Astrocyte of the spinal cord (primary cell): Measurements from ENCODE around the gene PTPRN2.

ENCODE experiments used
- DNase-seq: peaks from one replicate; pipeline ENCODE4 v3.0.0; 2011; ENCODE audit warnings: low read depth, low spot score
- H3K4me3 ChIP-seq: 2 replicates; pipeline ENCODE4 v1.5.1; 2011; ENCODE audit warnings: low read depth, mild to moderate bottlenecking, low read length, moderate library complexity
- in situ Hi-C: cut with HindIII; loops from 2 replicates; pipeline ENCODE4 v1.10.0; 2017; ENCODE audit warnings: low sequenced_read_pairs
- TF ChIP-seq, protein P1 (sequence below): IDR thresholded peaks from 2 replicates; pipeline ENCODE4 v1.5.1; 2012; ENCODE audit warnings: low read depth, mild to moderate bottlenecking, low read length, inconsistent platforms

PTPRN2 gene

DNA sequence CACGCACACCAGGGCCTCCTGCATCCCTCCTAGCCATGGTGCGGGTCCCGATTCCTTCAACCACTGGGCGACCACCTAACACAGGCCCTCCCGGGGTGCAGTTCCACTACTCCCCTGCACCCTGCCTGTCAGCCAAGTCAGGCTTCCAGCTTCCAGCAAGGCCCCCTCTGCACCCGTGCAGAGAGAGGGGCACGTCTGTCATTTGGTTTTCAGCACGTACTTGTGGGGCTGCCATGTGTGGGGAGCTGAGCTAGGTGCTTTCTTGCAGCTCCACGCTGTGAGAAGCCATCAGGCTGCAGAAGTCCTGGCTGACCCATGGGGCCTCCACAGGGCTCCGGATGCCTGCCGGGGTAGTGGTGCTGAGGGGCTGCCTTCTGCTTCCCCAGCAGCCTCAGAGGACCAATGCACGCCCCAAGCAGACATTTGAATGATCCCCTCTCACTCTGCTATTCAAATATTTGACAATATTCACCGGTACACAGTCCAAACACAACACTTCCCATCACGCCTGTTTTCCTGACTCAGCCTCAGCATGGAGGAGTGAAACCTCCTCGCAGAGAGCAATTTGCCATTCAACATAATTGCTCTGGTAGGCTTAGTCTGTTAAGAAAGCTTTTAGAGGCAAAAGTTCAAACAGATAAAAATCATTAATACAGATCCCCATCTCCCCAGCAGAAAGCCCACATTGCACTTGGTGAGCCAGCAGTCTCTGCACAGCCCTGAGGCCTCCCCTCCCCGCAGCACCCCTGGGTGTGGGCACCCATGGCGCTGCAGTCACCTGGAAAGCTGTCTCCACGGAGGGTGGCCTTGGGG, 449.9 kb downstream of the PTPRN2 start:
- no peak for DNase-seq
- no peak overlapping the region for H3K4me3 ChIP-seq
- TF ChIP-seq, protein P1, sequence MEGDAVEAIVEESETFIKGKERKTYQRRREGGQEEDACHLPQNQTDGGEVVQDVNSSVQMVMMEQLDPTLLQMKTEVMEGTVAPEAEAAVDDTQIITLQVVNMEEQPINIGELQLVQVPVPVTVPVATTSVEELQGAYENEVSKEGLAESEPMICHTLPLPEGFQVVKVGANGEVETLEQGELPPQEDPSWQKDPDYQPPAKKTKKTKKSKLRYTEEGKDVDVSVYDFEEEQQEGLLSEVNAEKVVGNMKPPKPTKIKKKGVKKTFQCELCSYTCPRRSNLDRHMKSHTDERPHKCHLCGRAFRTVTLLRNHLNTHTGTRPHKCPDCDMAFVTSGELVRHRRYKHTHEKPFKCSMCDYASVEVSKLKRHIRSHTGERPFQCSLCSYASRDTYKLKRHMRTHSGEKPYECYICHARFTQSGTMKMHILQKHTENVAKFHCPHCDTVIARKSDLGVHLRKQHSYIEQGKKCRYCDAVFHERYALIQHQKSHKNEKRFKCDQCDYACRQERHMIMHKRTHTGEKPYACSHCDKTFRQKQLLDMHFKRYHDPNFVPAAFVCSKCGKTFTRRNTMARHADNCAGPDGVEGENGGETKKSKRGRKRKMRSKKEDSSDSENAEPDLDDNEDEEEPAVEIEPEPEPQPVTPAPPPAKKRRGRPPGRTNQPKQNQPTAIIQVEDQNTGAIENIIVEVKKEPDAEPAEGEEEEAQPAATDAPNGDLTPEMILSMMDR, result no peak
- in situ Hi-C loops, result no loop called here

DNA sequence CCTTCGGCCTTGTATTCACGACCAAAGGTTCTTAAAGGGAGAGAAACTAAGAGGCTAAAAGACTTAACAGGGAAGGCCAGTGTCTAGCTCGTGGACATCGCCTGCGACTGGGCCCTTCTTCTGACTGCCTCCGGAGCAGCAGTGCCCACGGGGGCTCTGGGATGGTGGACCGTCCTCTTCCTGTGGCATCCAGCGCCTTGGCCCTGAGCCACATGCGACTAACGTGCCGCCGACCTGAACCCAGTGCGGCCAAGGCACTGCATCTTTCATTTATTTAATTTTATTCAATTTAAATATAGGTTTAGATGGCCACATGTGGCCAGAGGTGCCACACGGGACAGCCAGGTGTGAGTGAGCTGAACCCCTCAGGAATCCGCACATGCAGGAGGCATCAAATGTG, 451.7 kb downstream of the PTPRN2 start:
- in situ Hi-C loops, result no loop called here
- TF ChIP-seq, protein P1, result no peak
- H3K4me3 ChIP-seq, result no peak overlapping the region
- no peak for DNase-seq

DNA sequence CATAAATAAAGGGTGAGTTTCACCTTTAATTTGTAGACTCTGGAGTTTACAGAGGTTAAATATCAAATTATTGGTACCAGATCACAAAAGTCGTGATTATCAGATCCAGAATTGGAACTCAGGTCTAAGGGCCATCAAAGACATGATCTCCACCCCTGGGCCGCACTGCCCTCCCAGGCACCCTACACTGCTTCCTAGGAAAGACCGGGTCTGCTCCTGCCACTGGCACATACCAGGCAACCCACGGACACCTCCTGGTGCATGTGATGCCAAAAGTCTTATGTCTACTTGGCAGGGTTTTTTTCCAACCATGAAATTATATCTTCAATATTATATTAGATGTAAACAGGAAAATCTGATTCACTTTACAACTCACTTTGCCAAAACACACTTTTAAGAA, 452.8 kb downstream of the PTPRN2 start:
- no peak for DNase-seq
- in situ Hi-C loops, result no loop called here
- no peak overlapping the region for H3K4me3 ChIP-seq
- TF ChIP-seq, protein P1, result no peak

DNA sequence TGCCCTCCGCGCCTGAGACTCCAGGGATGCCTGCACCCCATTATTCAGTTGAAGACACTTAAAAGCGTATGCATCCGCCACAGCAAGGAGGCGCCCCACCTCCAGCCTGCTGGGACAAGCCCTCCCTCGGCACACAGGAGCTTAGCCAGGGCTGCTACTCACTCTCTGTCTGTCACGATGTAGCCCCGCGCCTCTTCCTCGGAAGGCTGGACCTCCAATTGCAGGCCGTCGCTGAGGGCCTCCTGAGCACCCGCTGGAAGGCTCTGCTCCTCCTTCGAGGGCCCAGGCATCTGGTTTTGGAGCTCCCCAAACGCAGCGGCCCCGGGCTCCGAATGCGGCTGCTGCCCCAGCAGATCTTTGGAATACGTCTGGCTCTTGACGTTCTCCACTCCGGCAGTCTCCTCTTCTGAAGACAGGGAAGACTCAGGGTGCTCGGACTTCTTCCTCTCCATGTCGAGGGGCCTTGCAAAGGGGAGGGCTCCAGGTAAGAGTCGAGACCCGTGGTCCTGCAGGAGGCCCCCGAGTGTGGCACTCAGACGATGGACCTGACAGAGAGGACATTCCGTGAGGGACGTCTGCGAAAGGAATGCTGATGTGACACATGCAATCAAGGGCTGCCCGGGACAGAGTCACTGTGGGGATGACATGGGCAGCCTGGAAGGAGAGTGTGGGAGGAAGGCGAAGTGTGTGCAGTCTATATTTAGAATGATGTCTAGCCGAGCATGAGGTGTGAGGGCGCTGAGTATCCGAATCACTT, 453.9 kb downstream of the PTPRN2 start:
- H3K4me3 ChIP-seq, result no peak overlapping the region
- TF ChIP-seq, protein P1, result no peak
- in situ Hi-C loops, result no loop called here
- no peak for DNase-seq

DNA sequence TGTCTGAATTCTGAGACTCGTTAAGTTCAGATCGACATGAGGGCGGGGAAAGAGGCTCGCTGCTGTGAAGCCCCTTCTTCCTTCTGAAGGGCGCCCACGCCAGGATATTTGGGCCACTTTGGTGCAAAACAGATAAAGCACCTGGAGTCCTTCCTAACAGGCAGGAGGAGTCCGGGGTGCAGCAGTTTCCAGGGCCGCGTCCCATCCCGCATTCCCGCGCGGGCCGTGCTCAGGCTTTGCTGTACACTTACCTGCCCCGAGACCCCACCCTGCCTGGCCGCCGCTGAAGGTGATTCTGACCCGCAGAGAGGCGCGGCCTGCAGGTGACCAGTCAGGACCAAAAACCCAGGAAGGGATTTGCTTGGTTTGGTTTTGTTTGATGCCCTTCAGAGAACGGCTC, 454.6 kb downstream of the PTPRN2 start:
- no peak for DNase-seq
- in situ Hi-C loops, result no loop called here
- TF ChIP-seq, protein P1, result no peak
- no peak overlapping the region for H3K4me3 ChIP-seq

DNA sequence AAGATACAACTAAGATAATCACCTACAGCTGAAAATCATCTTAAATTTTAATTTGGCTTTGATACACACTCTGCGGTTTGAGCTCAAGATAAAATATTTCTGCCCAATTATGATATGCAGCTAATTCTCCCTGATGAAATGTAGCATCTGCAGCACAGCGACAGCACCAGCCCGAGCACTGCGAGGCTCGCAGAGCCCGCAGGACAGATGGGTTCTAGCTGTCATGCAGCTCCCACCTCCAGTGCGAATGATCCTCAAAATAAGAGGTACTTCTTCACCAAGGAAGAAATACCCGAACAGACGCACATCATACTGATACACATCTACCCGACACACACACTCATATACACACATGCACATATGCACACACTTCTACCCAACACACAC, 457.6 kb downstream of the PTPRN2 start:
- no peak overlapping the region for H3K4me3 ChIP-seq
- in situ Hi-C loops, result no loop called here
- DNase-seq, result no peak
- TF ChIP-seq, protein P1, result no peak
